Right ventricle myocardium inferior (tissue), 1 donor: ENCODE results near the gene SFT2D3. TPM values are rescaled to one million over a fixed set of nuclear protein-coding genes. Genes with fewer than 3 reads are reported as not detected.

Source experiments
- total RNA-seq: library from RNA; stranded (reverse); fragmentation: NEBNext Ultra II Directional; extraction: Animal tissue kit (Norgen Biotek cat#: 25700); gene quantifications from one replicate; pipeline ENCODE4 v1.2.1, GENCODE V29; 2021
- donor health status: DM: no; HTN: yes; CAD: no; lungs with severe emphysema.

The SFT2D3 gene
- total RNA-seq, 1 donor from 2014 or later: 3.1 TPM

Other genes starting within 250 kb of the SFT2D3 start
- gene IWS1, start 175.0 kb upstream of the SFT2D3 start, total RNA-seq: 53.0 TPM
- gene MYO7B, start 165.8 kb upstream of the SFT2D3 start, total RNA-seq: 0.46 TPM
- 0.16 TPM for gene GPR17, start 55.3 kb upstream of the SFT2D3 start, total RNA-seq
- 260 TPM for gene LIMS2, start 26.0 kb upstream of the SFT2D3 start, total RNA-seq
- gene WDR33, start 109.7 kb downstream of the SFT2D3 start, total RNA-seq: 42.7 TPM
- gene POLR2D, start 156.7 kb downstream of the SFT2D3 start, total RNA-seq: 23.8 TPM
- 10.5 TPM for gene AMMECR1L, start 184.5 kb downstream of the SFT2D3 start, total RNA-seq